Measurements from ENCODE around the gene DOCK10.

DNA sequence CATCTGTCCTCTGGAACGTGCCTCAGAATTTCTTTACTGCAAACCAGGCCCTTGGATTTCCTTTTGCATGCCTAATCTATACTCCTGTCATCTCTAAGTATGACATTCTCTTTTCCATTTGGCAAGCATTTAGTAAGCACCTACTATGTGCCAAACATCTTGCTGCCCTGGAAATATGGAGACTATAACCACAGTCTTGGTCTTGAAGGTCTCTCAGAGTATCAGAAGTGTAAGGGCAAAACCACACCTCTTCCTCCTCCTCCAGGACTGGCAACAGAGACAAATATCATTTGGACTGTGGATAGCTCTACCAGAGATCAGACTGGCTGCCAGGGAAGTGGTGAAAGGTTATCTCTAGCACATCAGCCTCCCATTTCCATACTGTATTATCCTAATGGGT, 11.4 kb downstream of the DOCK10 start:
- no peak for TF ChIP-seq EP300 (IDR thresholded peaks at IDR 0.05)
- TF ChIP-seq, protein P1, sequence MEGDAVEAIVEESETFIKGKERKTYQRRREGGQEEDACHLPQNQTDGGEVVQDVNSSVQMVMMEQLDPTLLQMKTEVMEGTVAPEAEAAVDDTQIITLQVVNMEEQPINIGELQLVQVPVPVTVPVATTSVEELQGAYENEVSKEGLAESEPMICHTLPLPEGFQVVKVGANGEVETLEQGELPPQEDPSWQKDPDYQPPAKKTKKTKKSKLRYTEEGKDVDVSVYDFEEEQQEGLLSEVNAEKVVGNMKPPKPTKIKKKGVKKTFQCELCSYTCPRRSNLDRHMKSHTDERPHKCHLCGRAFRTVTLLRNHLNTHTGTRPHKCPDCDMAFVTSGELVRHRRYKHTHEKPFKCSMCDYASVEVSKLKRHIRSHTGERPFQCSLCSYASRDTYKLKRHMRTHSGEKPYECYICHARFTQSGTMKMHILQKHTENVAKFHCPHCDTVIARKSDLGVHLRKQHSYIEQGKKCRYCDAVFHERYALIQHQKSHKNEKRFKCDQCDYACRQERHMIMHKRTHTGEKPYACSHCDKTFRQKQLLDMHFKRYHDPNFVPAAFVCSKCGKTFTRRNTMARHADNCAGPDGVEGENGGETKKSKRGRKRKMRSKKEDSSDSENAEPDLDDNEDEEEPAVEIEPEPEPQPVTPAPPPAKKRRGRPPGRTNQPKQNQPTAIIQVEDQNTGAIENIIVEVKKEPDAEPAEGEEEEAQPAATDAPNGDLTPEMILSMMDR (IDR thresholded peaks at IDR 0.05): no peak

Data from suprapubic skin (tissue), 3 donors.